ENCODE data around the gene MYH11.
"Not testable (repeated sequence)": the region's sequence is repeated elsewhere in the genome, so short reads cannot be mapped to it uniquely, and the experiment has no call there.

The MYH11 gene

DNA sequence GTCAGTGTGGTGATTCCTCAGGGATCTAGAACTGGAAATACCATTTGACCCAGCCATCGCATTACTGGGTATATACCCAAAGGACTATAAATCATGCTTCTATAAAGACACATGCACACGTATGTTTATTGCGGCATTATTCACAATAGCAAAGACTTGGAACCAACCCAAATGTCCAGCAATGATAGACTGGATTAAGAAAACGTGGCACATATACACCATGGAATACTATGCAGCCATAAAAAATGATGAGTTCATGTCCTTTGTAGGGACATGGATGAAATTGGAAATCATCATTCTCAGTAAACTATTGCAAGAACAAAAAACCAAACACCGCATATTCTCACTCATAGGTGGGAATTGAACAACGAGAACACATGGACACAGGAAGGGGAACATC is 201.3 kb downstream of the MYH11 start:
- not testable (repeated sequence) for DNase-seq

DNA sequence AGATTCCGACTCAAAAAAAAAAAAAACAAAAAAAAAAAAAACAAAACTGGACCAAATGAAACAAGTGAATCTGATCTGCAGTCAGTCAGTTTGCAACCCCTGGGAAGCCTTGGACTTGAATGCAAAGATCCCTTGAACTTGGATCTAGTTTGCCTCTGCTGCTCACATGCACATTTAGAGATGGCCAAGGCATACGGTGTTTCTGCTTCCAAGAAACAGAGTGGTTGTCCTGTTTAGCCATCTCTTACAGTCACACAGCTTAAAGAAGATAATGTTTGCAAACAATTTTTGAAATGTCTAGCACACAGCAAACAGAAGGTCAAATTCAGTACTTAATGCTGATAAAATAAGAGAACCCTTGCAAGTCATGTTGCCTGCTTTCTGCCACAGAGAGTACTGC is 202.2 kb downstream of the MYH11 start:
- DNase-seq: no peak

DNA sequence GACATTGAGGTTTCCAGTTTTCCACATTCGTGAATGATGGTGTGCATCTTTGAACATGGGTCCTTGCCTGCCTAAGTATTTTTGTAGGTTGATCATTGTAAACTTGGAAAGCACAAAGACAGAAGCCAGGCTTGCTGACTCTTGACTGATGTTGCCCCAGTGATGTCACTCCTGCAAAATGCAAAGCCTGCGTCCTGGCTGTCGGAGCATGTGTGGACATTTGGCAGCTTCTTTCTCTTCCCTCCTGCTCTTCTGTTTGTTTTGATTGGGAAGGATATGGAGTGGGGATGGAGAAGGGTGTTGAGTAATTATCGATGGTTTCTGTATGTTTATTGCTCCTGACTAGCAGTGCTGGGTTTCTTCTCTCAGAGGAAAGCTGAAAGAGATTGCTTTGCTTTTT is 203.6 kb downstream of the MYH11 start:
- DNase-seq: no peak
